DMS53 (cell line): ENCODE data around the gene COL20A1.
A peak's percentile ranks its signal among the peaks of the same experiment; 100 is the strongest.

ENCODE experiments used
- DNase-seq: peaks from one replicate; lab custom pipeline; 2025; lab: John Stamatoyannopoulos, UW

The COL20A1 gene

DNA sequence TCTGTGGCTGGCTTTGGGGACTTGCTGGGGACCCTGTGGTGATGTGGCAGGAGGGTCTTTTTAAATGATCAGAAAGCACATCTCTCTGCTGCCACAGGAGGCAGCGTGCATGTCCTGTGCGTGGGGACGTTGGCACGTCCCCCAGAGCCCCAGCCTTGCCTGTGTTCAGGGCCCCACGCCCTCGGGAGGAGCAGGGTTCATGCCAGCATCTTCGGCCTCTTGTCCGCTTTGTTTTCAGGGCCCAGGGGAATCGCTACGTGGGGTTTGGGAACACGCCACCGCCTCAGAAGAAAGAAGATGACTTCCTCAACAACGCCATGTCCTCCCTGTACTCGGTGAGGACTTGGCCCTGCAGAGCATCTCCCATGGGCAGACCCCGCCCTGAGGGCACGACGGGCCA lies 14.3 kb upstream of the COL20A1 start:
- no peak for DNase-seq

DNA sequence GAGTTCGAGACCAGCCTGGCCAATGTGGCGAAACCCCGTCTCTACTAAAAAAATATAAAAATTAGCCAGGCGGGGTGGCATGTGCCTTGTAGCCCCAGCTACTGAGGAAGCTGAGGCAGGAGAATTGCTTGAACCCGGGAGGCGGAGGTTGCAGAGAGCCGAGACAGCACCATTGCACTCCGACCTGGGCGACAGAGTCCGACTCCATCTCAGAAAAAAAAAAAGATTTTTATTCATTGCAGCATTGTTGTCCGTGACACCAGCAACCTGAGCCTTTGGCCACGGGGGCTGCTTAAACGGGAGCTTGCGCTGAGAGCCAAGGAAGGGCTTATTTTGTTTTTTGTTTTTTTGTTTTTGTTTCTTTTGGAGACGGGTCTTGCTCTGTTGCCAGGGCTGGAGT lies 13.1 kb upstream of the COL20A1 start:
- no peak for DNase-seq

DNA sequence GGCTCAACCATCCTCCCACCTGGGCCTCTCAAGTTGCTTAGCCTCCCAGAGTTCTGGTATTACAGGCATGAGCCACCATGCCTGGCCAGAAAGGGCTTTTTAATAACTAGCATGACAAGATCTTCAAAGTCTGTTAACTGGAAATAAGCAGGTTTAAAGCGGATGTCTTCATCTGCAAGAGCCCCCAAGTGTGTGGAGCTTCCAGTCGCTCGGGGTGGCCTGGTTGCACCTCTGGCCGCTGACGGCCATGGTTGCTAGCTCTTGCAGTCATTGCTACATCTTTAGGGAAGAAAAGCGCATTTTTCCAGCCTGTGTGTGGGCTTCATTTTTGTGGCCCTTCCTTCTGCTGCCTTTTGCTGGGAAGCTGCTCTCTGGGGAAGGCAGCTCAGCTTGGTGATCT lies 12.6 kb upstream of the COL20A1 start:
- DNase-seq: no peak

DNA sequence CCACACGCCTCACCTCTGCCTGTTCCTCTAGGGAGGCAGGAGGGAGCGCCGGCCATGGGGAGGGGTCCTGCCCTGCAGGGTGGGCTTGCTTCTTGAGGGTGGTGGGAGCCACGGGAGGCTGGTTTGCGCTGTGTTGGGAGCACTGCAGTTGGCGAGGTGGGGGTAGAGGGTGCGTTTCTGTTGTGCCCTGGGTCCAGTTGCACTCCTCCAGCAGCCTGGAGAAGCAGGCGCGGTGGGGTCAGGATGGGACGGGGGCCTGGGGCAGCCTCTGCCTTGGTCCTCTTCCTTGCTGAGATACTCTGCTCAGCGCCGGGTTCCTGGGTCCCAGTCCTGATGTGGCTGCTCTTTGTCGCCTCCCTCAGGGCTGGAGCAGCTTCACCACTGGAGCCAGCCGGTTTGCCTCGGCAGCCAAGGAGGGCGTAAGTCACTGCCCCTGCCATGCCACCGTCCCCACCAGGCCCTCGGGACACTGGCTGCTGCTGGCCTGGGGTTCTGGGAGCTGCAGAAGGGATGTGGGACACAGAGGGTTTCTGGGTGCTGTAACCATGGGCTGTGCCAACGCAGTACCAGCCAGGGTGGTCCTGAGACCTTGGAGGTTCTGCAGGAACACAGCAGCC lies 11.9 kb upstream of the COL20A1 start:
- peak; percentile 47 for DNase-seq

DNA sequence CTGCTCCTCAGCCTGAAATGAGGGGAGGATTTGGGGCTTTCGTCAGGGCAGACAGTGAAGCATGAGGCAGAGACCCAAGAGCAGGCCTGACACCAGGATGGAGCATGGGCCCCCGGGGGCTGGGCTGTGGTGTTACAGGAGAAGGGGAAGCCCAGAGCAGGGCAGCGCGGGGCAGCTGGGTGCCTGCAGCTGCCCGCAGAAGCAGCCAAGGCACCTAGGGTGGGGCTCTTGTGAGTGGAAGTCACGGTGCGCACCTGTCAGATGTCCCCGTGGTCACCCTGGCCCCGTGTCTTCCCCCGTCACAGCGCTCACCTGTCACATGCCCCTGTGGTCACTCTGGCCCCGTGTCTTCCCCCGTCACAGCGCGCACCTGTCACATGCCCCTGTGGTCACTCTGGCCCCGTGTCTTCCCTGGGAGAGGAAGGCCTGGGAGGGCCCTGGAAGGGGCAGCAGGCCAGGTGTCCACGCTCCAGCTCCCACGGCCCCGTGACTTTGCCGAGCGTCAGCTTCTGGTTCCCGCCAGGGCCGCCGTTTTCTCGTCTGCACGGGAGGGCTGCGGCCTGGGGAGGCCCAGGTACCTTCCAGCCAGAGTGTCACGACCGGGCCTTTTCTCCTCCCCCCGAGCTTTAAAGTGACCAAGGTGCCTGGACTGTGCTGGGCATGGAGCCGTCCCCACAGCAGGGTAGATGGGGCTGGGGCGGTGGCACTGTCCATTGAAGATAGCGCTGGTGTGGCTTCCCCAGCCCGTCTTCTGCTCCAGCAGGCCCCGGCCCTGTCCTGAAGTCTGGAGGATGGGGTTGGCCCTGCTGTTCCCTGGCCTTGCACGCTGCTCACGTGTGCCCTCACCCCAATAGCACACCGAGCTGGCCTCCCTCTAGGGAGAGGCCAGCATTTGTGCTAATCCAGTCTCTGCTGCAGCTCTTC lies 11.0 kb upstream of the COL20A1 start:
- DNase-seq: no peak

DNA sequence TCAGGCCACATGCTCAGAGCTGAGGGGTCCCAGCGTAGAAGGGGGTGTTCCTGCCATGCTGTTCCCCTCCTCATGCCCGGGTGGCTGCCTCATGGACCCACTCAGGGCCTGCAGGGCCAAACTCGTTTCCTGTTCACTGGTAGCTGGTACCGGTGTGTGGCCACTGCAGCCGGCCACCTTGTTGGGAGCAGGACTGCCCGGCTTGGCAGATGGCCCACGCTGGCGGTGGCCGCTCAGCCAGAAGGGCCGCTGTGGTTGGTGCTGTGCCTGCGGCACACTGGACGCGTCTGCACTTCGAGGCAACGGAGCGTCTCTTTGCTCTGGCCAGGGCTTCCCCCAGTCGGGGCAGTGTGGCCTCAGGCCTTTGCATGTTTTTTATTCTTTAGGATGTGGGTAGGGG lies 10.0 kb upstream of the COL20A1 start:
- DNase-seq: no peak

DNA sequence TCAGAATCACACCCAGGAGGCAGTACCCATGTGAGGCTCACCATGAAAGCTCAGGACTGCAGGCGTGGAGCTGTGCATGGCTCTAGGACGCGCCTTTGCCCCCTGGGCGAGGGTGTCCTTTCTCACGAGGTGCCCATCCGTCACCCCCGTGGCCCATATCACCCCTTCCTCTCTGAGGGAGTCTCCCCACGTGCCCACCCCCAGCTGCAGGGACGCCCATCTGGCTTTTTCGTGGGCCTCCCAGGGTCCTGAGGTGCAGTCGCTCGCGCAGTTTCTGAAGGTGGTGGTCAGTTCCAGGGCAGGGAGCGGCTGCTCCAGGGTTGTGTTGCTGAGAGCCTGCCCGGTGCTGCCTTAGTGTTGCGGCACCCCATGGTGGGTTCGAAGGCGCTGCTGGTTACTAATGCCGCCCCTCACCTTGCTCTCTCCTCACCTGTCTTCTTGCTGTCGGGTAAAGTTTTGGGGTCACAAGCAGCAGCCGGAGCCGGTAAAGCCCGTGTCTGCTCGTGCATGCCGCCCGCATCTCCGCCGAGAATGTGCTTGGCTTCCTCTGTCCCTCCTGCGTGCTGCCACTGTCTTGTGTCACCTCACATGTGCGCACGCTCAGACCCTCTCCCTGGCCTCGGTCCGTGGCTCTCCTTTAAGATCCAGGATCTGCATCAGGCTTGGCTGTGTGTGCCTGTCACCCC lies 9.4 kb upstream of the COL20A1 start:
- no peak for DNase-seq

DNA sequence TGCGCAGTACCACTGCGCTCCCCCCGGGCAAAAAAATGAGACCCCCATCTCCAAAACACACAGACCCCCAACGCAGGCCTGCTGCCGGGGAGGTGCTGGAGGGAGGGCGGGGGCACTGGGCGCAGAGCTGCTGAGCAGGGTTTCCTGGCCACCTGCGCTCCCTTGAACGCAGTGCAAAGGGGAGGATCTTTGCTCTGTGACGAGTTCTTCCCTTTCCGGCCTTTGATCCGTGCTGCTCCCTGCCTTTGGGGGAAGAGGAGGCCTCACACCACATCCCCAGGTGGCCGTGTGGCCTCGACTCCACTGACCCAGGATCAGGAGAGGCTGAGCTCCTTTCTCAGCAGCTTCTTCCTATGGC lies 8.9 kb upstream of the COL20A1 start:
- DNase-seq: no peak

DNA sequence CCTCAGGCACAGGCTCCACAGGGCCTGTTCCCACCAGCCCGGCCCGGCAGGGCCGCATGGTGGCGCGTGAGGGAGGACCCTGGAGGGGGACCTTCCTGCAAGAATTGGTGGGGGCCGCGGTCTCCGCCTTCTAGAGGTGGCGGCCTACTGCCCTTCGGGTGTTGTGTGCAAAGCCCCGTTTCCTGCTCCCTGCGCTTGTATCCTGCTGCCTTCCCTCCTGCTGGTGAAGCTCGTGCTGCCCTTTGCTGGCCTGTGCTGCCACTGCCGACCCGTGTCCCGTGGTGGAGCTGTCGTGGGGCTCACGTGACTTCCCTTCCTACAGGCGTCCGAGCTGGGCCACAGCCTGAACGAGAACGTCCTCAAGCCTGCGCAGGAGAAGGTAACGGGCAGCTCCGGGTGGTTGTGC lies 8.4 kb upstream of the COL20A1 start:
- no peak for DNase-seq

DNA sequence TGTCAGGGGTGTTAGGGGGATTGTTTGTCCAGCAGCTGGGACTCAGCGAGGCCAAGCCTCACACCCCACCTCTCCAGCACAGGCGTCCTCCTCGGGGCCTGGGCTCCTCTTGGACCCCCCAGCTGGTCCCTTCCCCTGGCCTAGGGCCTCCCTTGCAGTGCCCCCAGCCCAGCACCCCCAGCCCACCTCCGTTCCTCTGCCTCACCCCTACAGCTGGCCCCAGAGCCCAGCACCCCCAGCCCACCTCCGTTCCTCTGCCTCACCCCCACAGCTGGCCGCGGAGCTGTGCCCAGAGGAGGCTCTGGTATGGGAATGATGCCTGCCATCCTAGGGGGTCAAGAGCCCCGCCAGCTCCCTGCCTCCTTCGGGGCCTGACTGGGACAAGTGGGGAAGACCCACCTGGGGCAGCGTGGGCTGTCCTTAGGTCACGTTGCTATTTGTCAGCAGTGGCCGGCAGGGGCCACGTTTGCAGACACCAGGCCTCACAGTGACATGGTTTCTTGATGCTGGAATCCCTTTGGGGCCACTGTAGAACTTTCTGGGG lies 7.9 kb upstream of the COL20A1 start:
- no peak for DNase-seq

DNA sequence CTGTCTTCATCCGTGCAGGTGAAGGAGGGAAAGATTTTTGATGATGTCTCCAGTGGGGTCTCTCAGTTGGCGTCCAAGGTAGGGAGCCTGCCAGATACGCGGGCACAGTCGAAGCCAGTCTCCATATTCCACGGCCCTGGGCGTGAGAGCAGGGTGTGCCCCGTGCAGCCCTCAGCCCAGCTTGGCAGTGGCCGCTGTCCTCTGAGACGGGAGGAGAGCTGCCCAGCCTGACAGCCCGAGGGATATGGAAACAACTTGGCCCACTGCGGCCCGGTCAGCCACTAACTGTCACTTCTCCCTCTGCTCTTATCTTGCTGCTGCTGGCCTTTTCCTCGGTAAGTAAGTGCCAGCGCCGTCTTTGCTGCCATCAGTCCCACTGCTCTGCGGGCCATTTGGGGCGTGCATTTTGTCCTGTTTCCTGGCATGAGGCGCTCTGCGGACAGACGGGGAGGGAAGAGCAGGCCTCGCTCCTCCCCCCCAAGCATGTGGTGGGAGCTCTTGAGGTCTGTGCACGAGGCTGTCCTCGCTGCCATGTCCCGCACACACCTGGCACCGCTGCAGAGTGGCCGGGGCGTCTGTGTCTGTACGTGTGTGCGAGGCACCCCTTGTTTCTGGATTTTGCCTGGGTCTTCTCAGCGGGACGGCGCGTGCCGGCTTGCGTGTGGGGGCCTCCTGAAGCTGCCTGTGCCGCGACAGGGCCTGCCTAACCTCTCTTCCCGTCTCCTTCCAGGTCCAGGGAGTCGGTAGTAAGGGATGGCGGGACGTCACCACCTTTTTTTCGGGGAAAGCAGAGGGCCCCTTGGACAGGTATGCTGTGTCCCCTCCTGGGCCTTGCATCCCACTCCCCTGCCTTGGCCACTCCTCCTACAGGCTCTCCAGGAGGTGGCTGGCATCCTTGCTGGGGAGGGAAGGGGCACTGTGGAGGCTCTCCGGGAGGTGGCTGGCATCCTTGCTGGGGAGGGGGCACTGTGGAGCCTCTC lies 7.1 kb upstream of the COL20A1 start:
- no peak for DNase-seq

DNA sequence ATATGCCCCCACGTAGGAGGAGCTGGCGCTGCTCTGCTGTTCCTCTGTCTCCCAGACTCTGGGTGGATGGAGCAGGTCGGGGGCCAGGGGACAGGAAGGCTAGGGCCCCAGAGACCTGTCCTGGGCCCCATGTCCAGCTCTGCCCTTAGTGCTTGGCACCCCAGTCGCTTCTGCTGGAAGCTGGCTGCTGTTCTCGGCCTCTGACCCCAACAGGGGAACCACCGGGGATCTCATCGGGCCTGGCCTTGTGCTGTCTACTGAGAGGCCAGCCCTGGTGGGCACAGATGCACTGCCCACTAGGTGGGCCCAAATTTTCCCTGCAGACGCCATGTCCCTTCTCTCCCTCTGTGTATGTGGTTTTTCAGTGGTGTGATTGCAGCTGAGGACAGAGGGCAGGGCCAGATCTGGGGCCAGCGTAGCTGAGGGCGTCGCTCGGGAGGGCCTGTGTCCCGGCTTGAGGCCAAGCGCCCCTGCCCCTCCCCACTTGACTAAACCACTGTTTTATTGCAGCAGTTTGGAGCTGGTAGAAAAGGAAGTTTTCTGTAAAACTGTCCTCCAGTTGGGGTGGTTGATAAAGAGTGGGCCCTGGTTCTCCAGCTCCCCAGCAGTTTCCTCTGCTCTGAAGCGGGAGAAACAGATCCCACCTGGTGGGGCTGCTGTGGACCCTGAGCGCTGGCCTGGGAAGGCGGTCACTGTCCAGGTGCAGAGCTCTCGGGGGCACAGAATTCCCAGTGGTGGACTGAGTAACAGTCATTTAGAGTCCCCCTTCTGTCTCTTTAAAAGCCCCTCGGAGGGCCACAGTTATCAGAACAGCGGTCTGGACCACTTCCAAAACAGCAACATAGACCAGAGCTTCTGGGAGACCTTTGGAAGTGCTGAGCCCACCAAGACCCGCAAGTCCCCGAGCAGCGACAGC lies 5.9 kb upstream of the COL20A1 start:
- DNase-seq: no peak

DNA sequence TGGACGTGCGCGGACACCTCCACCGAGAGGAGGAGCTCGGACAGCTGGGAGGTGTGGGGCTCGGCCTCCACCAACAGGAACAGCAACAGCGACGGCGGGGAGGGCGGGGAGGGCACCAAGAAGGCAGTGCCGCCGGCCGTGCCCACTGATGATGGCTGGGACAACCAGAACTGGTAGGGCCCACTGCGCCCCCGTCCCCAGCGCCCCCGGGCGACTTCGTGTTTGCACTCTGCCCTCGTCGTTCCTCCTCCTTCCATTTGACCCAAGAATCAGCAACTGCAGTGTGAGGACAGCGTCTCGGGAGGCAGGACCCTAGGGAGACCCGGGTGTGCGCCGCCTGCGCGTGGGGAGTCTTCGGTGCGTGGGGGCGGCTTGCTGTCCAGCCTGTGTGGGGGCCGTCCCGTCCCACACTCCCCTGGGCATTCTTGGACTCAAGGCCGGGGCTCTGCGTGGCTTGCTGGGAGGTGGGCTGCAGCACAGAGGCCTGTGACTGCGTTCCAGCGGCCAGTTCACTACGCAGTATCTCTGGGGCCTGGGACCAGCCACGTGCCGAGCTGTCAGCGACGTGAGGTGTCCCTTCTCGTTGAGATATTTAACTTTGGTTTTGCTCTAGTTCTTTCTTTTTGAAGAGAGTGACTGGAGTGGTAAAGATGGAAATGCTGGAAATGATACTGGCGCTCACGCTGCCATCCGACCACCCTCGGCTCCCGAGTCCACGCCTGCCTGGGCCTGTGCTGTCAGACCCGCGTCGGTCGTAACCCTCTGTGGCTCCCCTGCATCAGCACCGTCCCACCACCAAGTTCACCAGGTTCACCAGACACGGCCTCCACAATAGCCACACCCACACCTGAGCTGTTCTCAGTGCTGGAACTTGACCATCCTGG lies 5.0 kb upstream of the COL20A1 start:
- no peak for DNase-seq

DNA sequence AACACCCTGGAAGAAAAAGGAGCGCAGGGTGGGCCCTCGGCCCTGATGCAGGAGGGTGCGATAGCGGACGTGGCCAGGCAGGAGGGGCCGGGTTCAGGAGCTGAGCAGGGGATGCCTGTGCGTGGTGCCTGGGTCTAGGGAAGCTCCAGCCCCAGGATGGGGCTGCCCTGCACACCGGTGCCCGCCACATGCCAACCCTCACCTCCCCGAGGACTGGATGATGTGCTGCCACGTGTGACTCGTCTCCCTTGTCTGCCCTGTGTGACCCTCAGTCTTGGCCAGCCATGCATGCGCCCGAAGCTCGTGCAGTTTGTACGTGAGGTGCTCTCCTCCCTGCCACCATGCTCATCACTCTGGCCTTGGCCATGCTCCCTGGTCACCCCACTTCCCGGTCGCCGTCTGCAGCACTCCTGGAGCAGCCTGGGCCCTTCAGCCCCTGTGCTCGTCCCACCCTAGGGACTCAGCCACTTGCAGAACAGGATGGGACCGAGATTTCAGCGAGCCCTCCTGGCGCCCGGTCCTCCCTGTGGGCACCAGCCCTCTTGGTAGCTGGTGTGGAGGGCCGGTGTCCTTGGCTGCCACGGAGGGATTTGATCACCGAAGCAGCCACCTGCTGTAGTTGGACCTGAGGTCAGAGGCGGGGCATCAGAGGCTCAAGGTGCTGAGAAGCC lies 4.3 kb upstream of the COL20A1 start:
- DNase-seq: no peak

DNA sequence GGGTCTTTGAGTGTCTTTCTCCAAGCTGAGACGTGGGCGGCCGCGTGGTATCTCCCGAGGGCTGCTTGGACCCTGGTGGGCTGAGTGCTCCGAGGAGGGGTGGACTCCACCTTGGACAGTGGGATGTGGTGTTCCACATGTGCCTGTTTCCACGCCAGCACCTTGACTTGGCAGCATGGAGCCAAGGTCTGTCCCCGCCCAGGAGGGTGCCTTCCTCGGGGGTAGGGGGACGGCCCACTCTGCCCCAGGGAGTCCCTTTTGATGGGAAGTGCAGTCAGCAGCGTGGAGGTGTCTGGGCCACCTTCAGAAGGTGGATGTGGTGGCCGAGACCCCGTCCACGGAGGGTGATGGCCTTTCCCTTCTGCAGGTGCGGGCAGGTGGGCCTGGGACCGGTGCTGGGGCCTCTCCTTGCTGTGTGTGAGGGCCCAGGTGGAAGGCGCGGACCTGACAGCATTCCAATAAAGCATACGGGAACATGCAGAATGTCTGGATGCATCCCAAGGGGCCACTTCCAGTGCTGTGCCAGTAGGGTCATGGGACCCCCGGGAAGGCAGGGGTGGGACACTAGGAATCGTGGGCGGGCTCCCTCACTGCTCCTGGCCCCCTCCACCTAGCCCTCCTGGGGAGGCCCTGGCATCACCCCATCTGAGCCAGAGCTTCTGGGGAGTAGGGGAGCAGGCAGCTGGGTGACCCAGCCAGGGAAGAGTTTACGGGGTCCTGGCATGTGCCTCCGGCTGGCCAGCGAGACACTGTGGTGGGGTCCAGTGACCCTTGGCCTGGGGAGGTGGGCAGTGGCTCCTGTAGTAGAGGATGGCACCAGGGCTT lies 3.5 kb upstream of the COL20A1 start:
- no peak for DNase-seq

DNA sequence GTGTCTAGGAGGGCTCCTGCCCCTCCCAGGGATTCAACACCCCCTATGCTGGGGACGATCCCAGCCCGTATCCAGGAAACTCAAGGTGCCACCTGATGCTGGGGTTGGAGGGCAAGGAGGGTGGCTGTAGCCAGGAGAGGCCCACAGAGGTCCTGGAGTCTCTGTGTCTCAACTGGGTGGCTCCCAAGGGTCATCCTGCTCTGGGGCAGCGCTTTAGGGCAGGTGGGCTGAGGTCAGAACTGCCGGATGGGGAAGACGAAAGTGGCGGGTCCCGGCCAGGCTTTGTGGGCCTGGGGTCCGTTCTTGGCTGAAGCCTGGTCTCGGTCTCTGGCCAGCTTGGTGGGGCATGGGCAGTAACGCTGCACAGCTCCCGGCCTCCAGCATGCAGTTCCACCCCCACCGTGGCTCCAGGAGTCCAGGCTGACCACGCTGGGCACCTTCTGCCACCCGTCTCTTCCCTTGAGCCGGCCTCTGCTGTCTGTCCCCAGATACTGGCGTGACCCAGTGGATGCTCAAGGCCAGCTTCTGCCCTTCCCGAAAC lies 2.8 kb upstream of the COL20A1 start:
- DNase-seq: peak; percentile 43

DNA sequence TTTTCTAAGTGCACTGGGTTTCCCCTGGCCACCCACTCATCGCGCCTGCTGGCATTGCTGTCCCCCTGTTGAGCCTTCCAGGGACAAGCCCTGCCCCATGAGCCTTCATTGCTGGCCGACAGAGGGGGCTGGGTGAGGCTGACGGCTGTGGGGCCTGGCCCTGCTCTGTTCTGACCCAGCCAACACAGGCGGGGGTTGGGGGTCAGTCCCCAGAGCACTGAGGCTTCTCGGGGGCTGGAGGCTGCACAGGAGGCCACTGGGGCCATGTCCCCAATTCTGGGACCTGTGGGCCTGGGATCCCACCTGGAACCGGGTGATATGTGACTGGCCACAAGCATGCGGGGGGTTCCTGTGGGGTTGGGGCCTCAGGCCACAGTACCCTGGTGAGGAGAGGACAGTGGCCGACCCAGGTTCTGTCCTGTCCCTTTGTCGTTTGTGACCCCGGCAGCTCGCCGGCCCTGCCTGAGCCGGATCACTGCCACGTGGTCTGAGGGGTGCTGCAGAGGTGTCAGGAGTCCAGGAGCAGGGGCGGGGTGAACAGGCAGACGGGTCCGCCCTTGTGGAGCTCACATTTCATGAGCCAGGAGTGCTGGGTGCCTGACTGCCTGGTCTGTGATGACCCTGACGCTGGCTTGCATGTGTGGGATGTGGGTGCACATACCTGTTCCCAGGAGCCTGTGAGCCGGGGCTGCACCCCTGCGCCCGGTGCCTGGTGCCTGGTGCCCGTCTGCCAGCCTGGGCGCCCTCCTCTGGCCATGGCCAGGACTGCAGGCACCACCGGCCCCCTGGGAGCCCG lies 2.1 kb upstream of the COL20A1 start:
- DNase-seq: peak; percentile 67
